PFSK-1 (cell line): Measurements from ENCODE around the gene RND3.

ENCODE experiments used
- POLR2AphosphoS5 ChIP-seq: IDR thresholded peaks from 2 replicates; pipeline ENCODE4 v1.6.1; 2012; ENCODE audit warnings: low read depth, mild to moderate bottlenecking, control low read depth, low read length, moderate library complexity
- TAF1 ChIP-seq: IDR thresholded peaks from 2 replicates; pipeline ENCODE4 v1.6.1; 2012; ENCODE audit warnings: low read length, control low read depth, borderline replicate concordance; ENCODE audit not compliant: insufficient read depth
- TF ChIP-seq, protein P1 (sequence below), 2 experiments: IDR thresholded peaks; 2 replicates each; pipeline versions ENCODE4 v1.6.1 to v1.8.0; 2011 to 2012; ENCODE audit warnings: low read depth in 2 of 2, low read length in 2 of 2, control low read depth in 1 of 2, inconsistent platforms in 1 of 2, mild to moderate bottlenecking in 1 of 2, moderate library complexity in 1 of 2; ENCODE audit not compliant: insufficient read depth in 1 of 2

GRCh38 chr2:150475479-150476250 lies 11.8 kb downstream of the RND3 start:
- TF ChIP-seq TAF1 (no peak), POLR2AphosphoS5 (no peak)
- TF ChIP-seq, protein P1, sequence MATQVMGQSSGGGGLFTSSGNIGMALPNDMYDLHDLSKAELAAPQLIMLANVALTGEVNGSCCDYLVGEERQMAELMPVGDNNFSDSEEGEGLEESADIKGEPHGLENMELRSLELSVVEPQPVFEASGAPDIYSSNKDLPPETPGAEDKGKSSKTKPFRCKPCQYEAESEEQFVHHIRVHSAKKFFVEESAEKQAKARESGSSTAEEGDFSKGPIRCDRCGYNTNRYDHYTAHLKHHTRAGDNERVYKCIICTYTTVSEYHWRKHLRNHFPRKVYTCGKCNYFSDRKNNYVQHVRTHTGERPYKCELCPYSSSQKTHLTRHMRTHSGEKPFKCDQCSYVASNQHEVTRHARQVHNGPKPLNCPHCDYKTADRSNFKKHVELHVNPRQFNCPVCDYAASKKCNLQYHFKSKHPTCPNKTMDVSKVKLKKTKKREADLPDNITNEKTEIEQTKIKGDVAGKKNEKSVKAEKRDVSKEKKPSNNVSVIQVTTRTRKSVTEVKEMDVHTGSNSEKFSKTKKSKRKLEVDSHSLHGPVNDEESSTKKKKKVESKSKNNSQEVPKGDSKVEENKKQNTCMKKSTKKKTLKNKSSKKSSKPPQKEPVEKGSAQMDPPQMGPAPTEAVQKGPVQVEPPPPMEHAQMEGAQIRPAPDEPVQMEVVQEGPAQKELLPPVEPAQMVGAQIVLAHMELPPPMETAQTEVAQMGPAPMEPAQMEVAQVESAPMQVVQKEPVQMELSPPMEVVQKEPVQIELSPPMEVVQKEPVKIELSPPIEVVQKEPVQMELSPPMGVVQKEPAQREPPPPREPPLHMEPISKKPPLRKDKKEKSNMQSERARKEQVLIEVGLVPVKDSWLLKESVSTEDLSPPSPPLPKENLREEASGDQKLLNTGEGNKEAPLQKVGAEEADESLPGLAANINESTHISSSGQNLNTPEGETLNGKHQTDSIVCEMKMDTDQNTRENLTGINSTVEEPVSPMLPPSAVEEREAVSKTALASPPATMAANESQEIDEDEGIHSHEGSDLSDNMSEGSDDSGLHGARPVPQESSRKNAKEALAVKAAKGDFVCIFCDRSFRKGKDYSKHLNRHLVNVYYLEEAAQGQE (IDR thresholded peaks at IDR 0.05; ENCODE audit: insufficient read depth in 1 of 2, low read depth in 2 of 2, low read length in 2 of 2) = no peak
